Ovary (tissue), 9 donors: ENCODE results near the gene ANK3. TPM values are rescaled to one million over a fixed set of nuclear protein-coding genes. Genes with fewer than 3 reads are reported as not detected.

Source experiments
- DNase-seq, 5 donors: peaks; one replicate each; pipeline ENCODE4 v3.0.0-alpha.2; 2019 to 2020
- H3K27ac ChIP-seq, 2 donors: fragments of 200-600 bp; one replicate each; pipeline versions ENCODE4 v1.5.1 to v1.8.0; 2019 to 2022
- H3K27me3 ChIP-seq: fragments of 200-600 bp; one replicate; pipeline ENCODE4 v1.8.0; 2022
- H3K36me3 ChIP-seq: fragments of 200-600 bp; sonication (generic); one replicate; pipeline ENCODE4 v1.5.1; 2019
- H3K4me1 ChIP-seq: one replicate; pipeline ENCODE4 v1.8.1; 2013; ENCODE audit warnings: mild to moderate bottlenecking, moderate library complexity; ENCODE audit not compliant: insufficient read depth
- H3K4me3 ChIP-seq: fragments of 200-600 bp; sonication (generic); one replicate; pipeline ENCODE4 v1.5.1; 2017
- H3K9me3 ChIP-seq, 2 donors: fragments of 200-600 bp in 1 of 2; sonication (generic) in 1 of 2; one replicate each; pipeline versions ENCODE4 v1.5.1 to v1.8.1; 2013 to 2019; ENCODE audit warnings: mild to moderate bottlenecking in 1 of 2, moderate library complexity in 1 of 2
- EP300 ChIP-seq: sonication (generic); formaldehyde crosslinking; IDR thresholded peaks from one replicate; pipeline ENCODE4 v1.6.1; 2017; ENCODE audit warnings: antibody characterized with exemption
- POLR2A ChIP-seq: fragments of 450-650 bp; IDR thresholded peaks from one replicate; pipeline ENCODE4 v1.6.1; 2017; ENCODE audit warnings: antibody characterized with exemption, mild to moderate bottlenecking, moderate library complexity
- WGBS, 3 donors: extraction: QIAGEN DNeasy Blood & Tissue Kit in 1 of 3; methylation state at CpG; one replicate each; pipeline versions ENCODE4 v1.1.5 to v1.1.7; 2013 to 2017; 5-methylcytosine and 5-hydroxymethylcytosine counted together
- intact Hi-C, 4 donors: fragments of 100-400 bp; cut with DNase I; formaldehyde crosslinking; loops; one replicate each; pipeline versions ENCODE4 v1.11.0 to v1.15.1; 2022 to 2023
- polyA plus RNA-seq, 2 donors: library from polyadenylated mRNA; stranded (reverse); fragments of 200-250 nt in 1 of 2; fragments of 350-450 nt in 1 of 2; fragmentation: Illumina TruSeq in 1 of 2; extraction: RNeasy Lipid Tissue Mini Kit (QIAGEN cat#74804) in 1 of 2; gene quantifications; one replicate each; pipeline ENCODE4 v1.2.3, GENCODE V29; 2013 to 2014
- total RNA-seq, 7 donors: library from RNA; depleted of rRNA in 2 of 7; stranded (reverse); fragments of >200 nt in 2 of 7; fragmentation: NEBNext Ultra II Directional in 3 of 7; extraction: Animal tissue kit (Norgen Biotek cat#: 25700) in 3 of 7; gene quantifications; one replicate each; pipeline versions ENCODE4 v1.1.0 to v1.2.4, GENCODE V29; 2016 to 2023
- TF ChIP-seq, protein P1 (sequence below), 3 donors: fragments of 450-650 bp in 2 of 3; fragments of 200-600 bp in 1 of 3; IDR thresholded peaks; one replicate each; pipeline versions ENCODE4 v1.5.1 to v1.8.0; 2016 to 2022; ENCODE audit warnings: antibody characterized with exemption in 3 of 3, mild to moderate bottlenecking in 1 of 3
- donor health status: DM: no; HTN: no; CAD: no; lungs with moderate emphysema.
- donor health status: DM: no; HTN: no; CAD: no.
- donor health status: Bipolar disorder and iron deficiency.
- donor health status: DM: yes; HTN: yes; CAD: no.
- donor health status: DM: no; HTN: no; CAD: no.
- donor health status: DM: yes; HTN: yes; CAD: no.

Gene ANK3
- total and polyA plus RNA-seq, 9 donors: 11.4 to 74.1 (median 28.3) TPM

DNA sequence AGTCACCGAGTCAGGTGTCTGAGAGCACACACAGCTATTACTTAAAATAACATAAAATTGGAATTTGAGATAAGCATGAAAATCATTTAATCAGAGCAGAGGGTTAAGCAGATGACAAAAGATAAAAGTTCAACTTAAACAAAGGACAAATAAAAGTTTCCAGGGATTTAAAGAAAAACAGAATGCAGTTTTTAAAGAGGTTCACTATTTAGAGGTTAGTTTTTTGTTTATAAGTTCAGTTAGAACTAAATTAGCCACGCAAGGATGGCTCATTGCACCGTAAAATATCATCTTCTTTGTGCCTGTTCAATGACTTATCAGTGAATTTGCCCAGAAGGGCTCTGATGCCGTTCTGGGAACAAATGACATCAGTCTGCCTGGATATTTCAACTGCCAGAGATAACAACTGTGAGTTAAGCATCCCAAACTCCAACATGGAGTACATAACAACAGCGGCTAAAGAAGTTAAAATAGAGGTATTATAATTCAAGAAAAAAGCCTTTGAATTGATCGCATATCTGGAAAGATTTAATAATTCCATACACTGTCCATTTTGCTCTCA, 107.8 kb downstream of the ANK3 start:
- intact Hi-C loops: no loop called here
- 79 to 88% (median 83%) methylated on average over 6 of the region's 6 CpGs for WGBS, 3 donors
- TF ChIP-seq, protein P1, sequence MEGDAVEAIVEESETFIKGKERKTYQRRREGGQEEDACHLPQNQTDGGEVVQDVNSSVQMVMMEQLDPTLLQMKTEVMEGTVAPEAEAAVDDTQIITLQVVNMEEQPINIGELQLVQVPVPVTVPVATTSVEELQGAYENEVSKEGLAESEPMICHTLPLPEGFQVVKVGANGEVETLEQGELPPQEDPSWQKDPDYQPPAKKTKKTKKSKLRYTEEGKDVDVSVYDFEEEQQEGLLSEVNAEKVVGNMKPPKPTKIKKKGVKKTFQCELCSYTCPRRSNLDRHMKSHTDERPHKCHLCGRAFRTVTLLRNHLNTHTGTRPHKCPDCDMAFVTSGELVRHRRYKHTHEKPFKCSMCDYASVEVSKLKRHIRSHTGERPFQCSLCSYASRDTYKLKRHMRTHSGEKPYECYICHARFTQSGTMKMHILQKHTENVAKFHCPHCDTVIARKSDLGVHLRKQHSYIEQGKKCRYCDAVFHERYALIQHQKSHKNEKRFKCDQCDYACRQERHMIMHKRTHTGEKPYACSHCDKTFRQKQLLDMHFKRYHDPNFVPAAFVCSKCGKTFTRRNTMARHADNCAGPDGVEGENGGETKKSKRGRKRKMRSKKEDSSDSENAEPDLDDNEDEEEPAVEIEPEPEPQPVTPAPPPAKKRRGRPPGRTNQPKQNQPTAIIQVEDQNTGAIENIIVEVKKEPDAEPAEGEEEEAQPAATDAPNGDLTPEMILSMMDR (IDR thresholded peaks at IDR 0.05): no peak
- TF ChIP-seq EP300: no peak
- H3K9me3 ChIP-seq: no peaks in the 10 kb centered on the region
- H3K4me3 ChIP-seq: no peak overlapping the region
- no peaks in the 10 kb centered on the region for H3K4me1 ChIP-seq
- H3K27ac ChIP-seq: no peak overlapping the region
- H3K27me3 ChIP-seq: no peaks in the 10 kb centered on the region
- no peak for DNase-seq
- no peaks in the 10 kb centered on the region for H3K36me3 ChIP-seq

DNA sequence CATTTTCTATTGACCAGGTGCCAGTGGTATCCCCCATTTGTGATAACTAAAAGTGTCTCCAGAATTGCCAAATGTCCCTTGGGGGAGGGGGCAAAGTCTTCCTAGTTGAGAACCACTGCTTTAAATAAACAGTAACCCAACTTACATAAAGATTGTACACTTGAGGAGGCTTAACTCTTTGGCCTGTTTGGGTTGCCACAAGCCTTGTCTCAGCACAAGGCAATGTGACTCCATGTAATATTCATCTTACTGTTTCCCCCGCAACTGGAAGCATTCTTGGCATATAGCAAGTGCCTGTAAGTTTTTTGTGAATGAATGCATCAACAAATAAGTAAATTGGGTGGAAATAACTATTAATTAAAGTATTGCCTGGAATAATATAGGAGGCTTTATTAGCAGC, 108.3 kb downstream of the ANK3 start:
- Histone ChIP-seq H3K4me1 (no peaks in the 10 kb centered on the region), H3K27ac (no peak overlapping the region), H3K9me3 (no peaks in the 10 kb centered on the region), H3K4me3 (no peak overlapping the region), H3K36me3 (no peaks in the 10 kb centered on the region), H3K27me3 (no peaks in the 10 kb centered on the region)
- intact Hi-C loops: no loop called here
- WGBS, 3 donors: 96 to 100% (median 100%) methylated on average over 1 of the region's 1 CpG
- TF ChIP-seq EP300 (no peak), POLR2A (no peak)
- TF ChIP-seq, protein P1 (IDR thresholded peaks at IDR 0.05): no peak
- DNase-seq: no peak

DNA sequence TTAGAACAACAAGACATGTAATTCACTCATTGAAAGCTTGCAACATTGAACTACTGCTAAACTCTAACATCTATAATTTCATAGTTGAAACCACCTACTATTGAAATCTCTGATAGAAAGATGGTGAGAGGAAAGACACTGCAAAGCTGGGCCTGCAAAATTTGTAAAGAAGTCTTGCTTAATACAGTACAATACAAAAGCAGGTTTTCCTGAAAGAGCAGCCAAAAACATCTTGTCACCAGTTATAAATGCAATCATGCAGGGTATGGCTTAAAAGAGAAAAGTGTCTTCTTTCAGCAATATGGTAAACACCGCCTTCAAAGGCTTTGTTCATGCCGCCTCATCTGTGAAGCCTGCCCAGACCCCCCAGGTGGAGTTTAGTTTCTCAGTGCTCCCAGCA, 109.2 kb downstream of the ANK3 start:
- Histone ChIP-seq H3K9me3 (no peaks in the 10 kb centered on the region), H3K4me3 (no peak overlapping the region), H3K27me3 (no peaks in the 10 kb centered on the region), H3K27ac (no peak overlapping the region), H3K36me3 (no peaks in the 10 kb centered on the region), H3K4me1 (no peaks in the 10 kb centered on the region)
- DNase-seq: no peak
- intact Hi-C loops: no loop called here
- no peak for TF ChIP-seq EP300
- TF ChIP-seq POLR2A: no peak
- TF ChIP-seq, protein P1 (IDR thresholded peaks at IDR 0.05): no peak
- WGBS, 3 donors: 97 to 100% (median 97%) methylated on average over 2 of the region's 2 CpGs

DNA sequence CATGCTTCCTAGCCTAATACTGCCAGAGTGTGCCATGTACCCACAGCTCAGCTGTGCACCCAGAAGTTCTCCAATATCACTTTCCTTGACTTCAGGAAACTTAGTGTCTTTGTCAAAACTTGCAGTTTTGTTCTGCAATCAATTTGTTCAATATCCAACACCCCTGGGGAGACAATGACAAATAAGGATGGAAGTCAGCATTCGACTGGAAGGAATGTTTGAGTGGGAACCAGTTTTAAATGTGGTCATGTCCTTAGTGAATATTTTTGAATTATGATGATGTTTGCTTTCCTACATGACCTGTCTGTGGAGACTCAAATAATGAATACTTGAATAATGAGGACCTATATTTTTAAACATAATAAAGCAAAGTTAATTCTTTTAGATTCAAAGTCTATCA, 112.0 kb downstream of the ANK3 start:
- Histone ChIP-seq H3K9me3 (no peaks in the 10 kb centered on the region), H3K36me3 (no peaks in the 10 kb centered on the region), H3K4me1 (no peaks in the 10 kb centered on the region), H3K27ac (no peak overlapping the region), H3K27me3 (no peaks in the 10 kb centered on the region), H3K4me3 (no peak overlapping the region)
- DNase-seq: no peak
- TF ChIP-seq, protein P1 (IDR thresholded peaks at IDR 0.05): no peak
- no peak for TF ChIP-seq EP300
- no peak for TF ChIP-seq POLR2A
- WGBS, 3 donors: 66 to 85% (median 74%) methylated on average over 1 of the region's 1 CpG
- intact Hi-C loops: no loop called here
